GM19099 (cell line): ENCODE measurements around the gene TGM6.

Source experiments
- POLR2A ChIP-seq: IDR thresholded peaks from 3 replicates; pipeline ENCODE4 v1.6.1; 2011; ENCODE audit warnings: low read depth; ENCODE audit not compliant: insufficient read length; ENCODE audit errors: extremely low read depth

Gene TGM6

GRCh38 chr20:2455771-2456497, 75.2 kb downstream of the TGM6 start:
- no peak for TF ChIP-seq POLR2A

GRCh38 chr20:2458919-2459499, 78.3 kb downstream of the TGM6 start:
- no peak for TF ChIP-seq POLR2A

- TF ChIP-seq POLR2A, result no peak
These were observed 79.5 kb downstream of the TGM6 start for GRCh38 chr20:2459981-2460751.

GRCh38 chr20:2460752-2461424, 80.2 kb downstream of the TGM6 start:
- no peak for TF ChIP-seq POLR2A

GRCh38 chr20:2462484-2462883, 81.8 kb downstream of the TGM6 start:
- no peak for TF ChIP-seq POLR2A

- TF ChIP-seq POLR2A, result no peak
These were observed 83.1 kb downstream of the TGM6 start for GRCh38 chr20:2463616-2464365.

GRCh38 chr20:2465100-2465499, 84.4 kb downstream of the TGM6 start:
- TF ChIP-seq POLR2A, result no peak

GRCh38 chr20:2467412-2467811, 86.7 kb downstream of the TGM6 start:
- TF ChIP-seq POLR2A, result no peak

GRCh38 chr20:2468581-2469407, 88.1 kb downstream of the TGM6 start:
- TF ChIP-seq POLR2A, result no peak

- no peak for TF ChIP-seq POLR2A
These were observed 89.3 kb downstream of the TGM6 start for GRCh38 chr20:2469991-2470422.

GRCh38 chr20:2470423-2471193, 89.9 kb downstream of the TGM6 start, which contains the start of gene SNRPB:
Gene SNRPB (minus strand): TSS chr20:2470789. CDS start chr20:2470690, 99 bp downstream.
- TF ChIP-seq POLR2A, result peak; percentile 97

GRCh38 chr20:2473516-2473915, 92.8 kb downstream of the TGM6 start:
- TF ChIP-seq POLR2A, result no peak

- TF ChIP-seq POLR2A, result no peak
These were observed 95.4 kb downstream of the TGM6 start for GRCh38 chr20:2475850-2476741.
